ENCODE measurements around the gene CYSRT1. TPM values are rescaled to one million over a fixed set of nuclear protein-coding genes. Genes with fewer than 3 reads are reported as not detected.

The CYSRT1 gene
- total RNA-seq, 1 experiment from 2014 or later = 1.4 TPM

DNA sequence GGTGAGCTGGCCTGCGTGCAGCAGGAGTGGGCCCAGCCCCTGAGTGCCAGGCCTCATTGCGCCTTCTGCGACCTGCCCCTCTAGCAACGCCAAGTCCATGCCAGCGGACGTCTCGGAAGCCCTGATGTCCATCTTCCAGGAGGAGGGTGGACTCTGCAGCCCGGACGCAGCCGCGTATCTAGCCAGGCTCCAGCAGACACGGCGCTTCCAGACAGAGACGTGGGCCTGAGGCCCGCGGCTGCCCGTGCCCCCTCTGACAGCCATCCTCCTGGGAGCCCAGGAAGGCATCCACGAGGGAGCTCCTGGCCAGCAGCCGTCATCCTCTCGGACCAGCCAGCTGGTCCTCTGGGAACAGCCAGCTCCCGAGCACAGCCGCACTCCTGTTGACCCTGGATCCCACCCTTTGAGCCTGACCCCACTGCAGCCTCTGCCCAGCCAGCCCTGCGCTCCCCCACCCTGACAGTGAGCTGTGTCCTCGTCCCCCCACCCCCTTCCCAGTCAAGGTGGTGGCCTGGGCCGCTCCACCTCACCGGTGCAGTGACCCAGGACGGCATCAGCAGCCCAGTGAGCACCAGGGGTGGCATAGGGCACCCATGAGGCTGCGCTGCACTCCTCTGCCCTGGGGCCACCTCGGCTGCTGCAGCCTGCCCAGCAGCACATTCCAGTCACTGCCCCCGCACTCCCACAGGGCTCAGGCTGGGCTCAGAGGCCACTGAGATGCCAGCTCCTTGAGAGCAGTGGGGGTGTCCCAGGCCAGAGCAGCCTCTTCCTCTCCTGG lies 8.6 kb upstream of the CYSRT1 start:
- POLR2A ChIA-PET = interaction anchor here (0.7 to 3.8 kb wide), 7 partner anchors 10 to 46 kb away, joined by 3 to 38 read pairs (median 5); partner anchors contain the start of genes ANAPC2, NDOR1, RNF224 and SSNA1
- BruUV-seq (replicated peaks) = no TSS peak

DNA sequence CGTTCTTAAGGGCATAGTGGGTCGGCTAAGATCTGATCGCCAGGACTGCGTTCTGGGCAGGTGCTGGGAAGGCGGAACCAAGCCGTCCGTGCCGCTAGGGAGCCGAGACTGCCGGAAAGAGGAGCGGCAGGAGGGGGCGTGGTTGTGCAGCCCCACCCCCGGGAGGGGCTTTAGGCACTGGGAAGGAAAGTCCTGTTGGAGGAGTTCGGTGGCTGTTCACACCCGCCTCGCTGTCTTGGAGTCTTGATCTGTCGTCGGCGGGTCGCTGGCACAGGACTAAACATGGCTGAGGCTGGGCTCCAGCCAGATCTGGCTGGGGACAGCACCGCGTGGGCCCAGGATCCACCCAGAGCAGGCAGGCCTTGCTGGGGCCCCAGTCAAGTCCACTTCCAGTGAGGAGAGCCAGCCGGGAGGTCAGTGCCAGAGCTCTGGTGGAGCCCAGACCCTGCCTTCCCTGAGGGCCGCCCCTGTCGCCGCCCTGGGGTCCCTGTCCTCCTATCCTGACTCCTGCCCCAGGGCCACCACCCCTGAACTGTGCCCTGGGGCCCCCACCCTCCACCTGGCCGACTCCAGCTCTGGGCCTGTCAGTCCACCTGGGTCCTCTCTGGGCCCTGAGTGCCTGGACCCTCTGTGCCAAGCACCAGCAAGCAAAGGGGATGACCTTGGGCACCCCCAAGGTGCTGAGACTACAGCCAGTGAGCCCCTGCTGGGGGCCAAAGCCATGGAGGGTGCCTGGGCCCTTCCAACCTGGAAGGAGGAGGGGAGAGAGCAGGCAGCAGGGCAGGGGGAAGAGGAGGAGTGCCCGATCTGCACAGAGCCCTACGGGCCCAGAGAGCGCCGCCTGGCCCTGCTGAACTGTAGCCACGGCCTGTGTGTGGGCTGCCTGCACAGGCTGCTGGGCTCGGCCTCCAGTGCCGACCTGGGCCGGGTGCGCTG lies 7.4 kb upstream of the CYSRT1 start:
- peaks cover 12% of the 10 kb centered on the region for H3K36me3 Mint-ChIP-seq (ENCODE audit: insufficient read depth, unreplicated experiment)
- peak overlapping the region; percentile 70 for H3K4me3 Mint-ChIP-seq (ENCODE audit: unreplicated experiment)
- DNase-seq (ENCODE audit: unreplicated experiment) = peak; percentile 74
- POLR2A ChIA-PET = interaction anchor here (0.7 to 3.8 kb wide), 7 partner anchors 12 to 134 kb away, joined by 3 to 38 read pairs (median 5); partner anchors contain the start of genes ANAPC2, NDOR1, SSNA1 and TMEM203
- no peaks in the 10 kb centered on the region for H3K9me3 Mint-ChIP-seq (ENCODE audit: unreplicated experiment)
- BruUV-seq (replicated peaks) = no TSS peak
- CTCF ChIA-PET = interaction anchor here (1.4 kb wide), 1 partner anchor 11 kb away, joined by 3 read pairs; no protein-coding TSS in a partner anchor
- no peaks in the 10 kb centered on the region for H3K27me3 Mint-ChIP-seq (ENCODE audit: insufficient read depth, unreplicated experiment)
- intact Hi-C loops (cut with micrococcal nuclease) = no loop called here
- H3K27ac Mint-ChIP-seq (ENCODE audit: low read depth, unreplicated experiment) = peak overlapping the region; percentile 60
- H3K4me1 Mint-ChIP-seq (ENCODE audit: insufficient read depth, unreplicated experiment) = peaks cover 5% of the 10 kb centered on the region
- TF ChIP-seq, protein P1, sequence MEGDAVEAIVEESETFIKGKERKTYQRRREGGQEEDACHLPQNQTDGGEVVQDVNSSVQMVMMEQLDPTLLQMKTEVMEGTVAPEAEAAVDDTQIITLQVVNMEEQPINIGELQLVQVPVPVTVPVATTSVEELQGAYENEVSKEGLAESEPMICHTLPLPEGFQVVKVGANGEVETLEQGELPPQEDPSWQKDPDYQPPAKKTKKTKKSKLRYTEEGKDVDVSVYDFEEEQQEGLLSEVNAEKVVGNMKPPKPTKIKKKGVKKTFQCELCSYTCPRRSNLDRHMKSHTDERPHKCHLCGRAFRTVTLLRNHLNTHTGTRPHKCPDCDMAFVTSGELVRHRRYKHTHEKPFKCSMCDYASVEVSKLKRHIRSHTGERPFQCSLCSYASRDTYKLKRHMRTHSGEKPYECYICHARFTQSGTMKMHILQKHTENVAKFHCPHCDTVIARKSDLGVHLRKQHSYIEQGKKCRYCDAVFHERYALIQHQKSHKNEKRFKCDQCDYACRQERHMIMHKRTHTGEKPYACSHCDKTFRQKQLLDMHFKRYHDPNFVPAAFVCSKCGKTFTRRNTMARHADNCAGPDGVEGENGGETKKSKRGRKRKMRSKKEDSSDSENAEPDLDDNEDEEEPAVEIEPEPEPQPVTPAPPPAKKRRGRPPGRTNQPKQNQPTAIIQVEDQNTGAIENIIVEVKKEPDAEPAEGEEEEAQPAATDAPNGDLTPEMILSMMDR (IDR thresholded peaks at IDR 0.05; ENCODE audit: unreplicated experiment) = no peak

More for the DNA sequence above, 8.6 kb upstream of the CYSRT1 start:
- Mint-ChIP-seq H3K4me3 (ENCODE audit: unreplicated experiment) (no peak overlapping the region), H3K4me1 (ENCODE audit: insufficient read depth, unreplicated experiment) (peaks cover 5% of the 10 kb centered on the region), H3K9me3 (ENCODE audit: unreplicated experiment) (no peaks in the 10 kb centered on the region), H3K27me3 (ENCODE audit: insufficient read depth, unreplicated experiment) (no peaks in the 10 kb centered on the region), H3K36me3 (ENCODE audit: insufficient read depth, unreplicated experiment) (peaks cover 12% of the 10 kb centered on the region), H3K27ac (ENCODE audit: low read depth, unreplicated experiment) (no peak overlapping the region)
- CTCF ChIA-PET = interaction anchor here (0.6 to 1.4 kb wide), 3 partner anchors 9 to 17 kb away, joined by 3 to 6 read pairs (median 3); no protein-coding TSS in a partner anchor
- DNase-seq (ENCODE audit: unreplicated experiment) = no peak
- TF ChIP-seq, protein P1 (IDR thresholded peaks at IDR 0.05; ENCODE audit: unreplicated experiment) = no peak
- intact Hi-C loops (cut with micrococcal nuclease) = no loop called here

DNA sequence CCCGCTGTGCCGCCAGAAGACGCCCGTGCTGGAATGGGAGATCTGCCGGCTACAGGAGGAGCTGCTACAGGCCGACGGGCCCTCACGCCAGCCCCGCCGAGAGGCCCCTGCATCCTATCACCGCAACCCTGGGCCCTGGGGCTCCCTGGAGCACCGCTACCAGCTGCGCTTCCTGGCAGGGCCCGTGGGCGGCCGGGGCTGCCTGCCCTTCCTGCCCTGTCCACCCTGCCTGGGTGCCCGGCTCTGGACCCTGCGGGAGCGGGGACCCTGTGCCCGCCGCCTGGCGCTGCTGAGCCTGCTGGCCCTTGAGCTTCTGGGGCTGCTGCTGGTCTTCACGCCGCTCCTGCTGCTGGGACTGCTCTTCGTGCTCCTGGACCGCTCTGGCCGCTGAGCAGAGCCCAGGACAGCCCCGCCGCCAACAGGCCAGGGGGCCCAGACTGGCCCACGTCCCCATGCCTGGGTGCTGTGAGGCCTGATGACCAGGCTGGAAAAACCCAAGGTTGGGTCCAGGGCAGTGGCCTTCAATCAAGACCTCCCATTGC lies 6.7 kb upstream of the CYSRT1 start:
- Mint-ChIP-seq H3K36me3 (ENCODE audit: insufficient read depth, unreplicated experiment) (peaks cover 12% of the 10 kb centered on the region), H3K4me3 (ENCODE audit: unreplicated experiment) (no peak overlapping the region), H3K4me1 (ENCODE audit: insufficient read depth, unreplicated experiment) (peaks cover 5% of the 10 kb centered on the region), H3K9me3 (ENCODE audit: unreplicated experiment) (no peaks in the 10 kb centered on the region), H3K27me3 (ENCODE audit: insufficient read depth, unreplicated experiment) (no peaks in the 10 kb centered on the region), H3K27ac (ENCODE audit: low read depth, unreplicated experiment) (no peak overlapping the region)
- POLR2A ChIA-PET = interaction anchor here (0.7 to 3.8 kb wide), 5 partner anchors 9 to 135 kb away, joined by 3 to 38 read pairs (median 5); partner anchors contain the start of genes NDOR1, SSNA1, TMEM203 and TUBB4B
- intact Hi-C loops (cut with micrococcal nuclease) = no loop called here
- CTCF ChIA-PET = interaction anchor here (1.0 kb wide), 1 partner anchor 23 kb away, joined by 3 read pairs; no protein-coding TSS in a partner anchor
- no peak for DNase-seq (ENCODE audit: unreplicated experiment)
- TF ChIP-seq, protein P1 (IDR thresholded peaks at IDR 0.05; ENCODE audit: unreplicated experiment) = no peak
- no TSS peak for BruUV-seq (replicated peaks)

Measured in MCF 10A (cell line).